ENCODE results near the gene ACTR1B. TPM values are rescaled to one million over a fixed set of nuclear protein-coding genes. Genes with fewer than 3 reads are reported as not detected.
"Not testable (repeated sequence)": the region's sequence is repeated elsewhere in the genome, so short reads cannot be mapped to it uniquely, and the experiment has no call there.

Gene ACTR1B
- total RNA-seq, result 100 to 1,000 TPM in 1 of 2 donors, 10 to 100 TPM in 1; 80.3 to 128 TPM

DNA sequence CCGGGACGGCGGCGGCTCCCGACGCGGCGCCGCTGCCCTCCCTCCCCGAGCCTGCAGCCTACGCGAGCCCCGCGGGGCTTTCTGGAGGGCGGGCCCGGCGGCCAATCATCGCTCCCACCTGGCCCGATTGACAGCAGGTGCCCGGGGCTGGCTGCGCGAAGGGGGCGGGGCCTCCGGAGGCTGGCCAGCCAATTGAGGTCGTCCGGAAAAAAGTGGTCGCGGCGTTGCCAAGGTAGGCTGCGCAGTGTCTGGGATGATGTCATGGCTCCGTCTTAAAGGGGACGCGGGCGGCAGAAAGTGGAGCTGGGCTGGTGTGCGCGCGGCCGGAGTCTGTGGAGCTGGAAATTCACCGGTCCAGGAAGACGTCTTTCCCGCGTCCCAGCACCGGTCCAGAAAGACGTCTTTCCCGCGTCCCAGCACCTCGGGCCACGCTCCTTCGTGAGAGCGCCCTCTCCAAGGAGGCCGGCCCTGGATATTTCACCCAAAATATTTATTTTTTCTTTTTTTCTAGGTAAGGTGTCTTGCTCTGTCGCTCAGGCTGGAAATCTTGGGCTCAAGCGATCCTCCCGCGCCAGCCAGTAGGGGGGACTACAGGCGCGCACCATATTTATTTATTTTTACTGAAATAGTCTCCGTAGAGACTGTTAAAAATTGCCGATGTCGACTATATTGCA, at the start of gene ACTR1B:
TSS of gene ACTR1B (minus strand) at position 83 of the 674 bp plus-strand sequence. CDS start 154 bp downstream, outside the sequence.
- Histone ChIP-seq H3K27me3 (replicated peaks; ENCODE audit: insufficient read depth) (no peaks in the 10 kb centered on the region), H3K4me3 (peak within 1 kb of the TSS; percentile 83), H3K4me1 (ENCODE audit: control insufficient read depth in 1 of 2, low read depth in 2 of 2) (peaks cover 14 to 33% of the 10 kb centered on the region in 2 donors), H3K36me3 (peaks cover 6% of the 10 kb centered on the region), H3K27ac (peak within 1 kb of the TSS; percentile 92 to 96), H3K9me3 (no peaks in the 10 kb centered on the region)
- TF ChIP-seq, protein P1, sequence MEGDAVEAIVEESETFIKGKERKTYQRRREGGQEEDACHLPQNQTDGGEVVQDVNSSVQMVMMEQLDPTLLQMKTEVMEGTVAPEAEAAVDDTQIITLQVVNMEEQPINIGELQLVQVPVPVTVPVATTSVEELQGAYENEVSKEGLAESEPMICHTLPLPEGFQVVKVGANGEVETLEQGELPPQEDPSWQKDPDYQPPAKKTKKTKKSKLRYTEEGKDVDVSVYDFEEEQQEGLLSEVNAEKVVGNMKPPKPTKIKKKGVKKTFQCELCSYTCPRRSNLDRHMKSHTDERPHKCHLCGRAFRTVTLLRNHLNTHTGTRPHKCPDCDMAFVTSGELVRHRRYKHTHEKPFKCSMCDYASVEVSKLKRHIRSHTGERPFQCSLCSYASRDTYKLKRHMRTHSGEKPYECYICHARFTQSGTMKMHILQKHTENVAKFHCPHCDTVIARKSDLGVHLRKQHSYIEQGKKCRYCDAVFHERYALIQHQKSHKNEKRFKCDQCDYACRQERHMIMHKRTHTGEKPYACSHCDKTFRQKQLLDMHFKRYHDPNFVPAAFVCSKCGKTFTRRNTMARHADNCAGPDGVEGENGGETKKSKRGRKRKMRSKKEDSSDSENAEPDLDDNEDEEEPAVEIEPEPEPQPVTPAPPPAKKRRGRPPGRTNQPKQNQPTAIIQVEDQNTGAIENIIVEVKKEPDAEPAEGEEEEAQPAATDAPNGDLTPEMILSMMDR (IDR thresholded peaks at IDR 0.05), result peak; percentile 57
- ATAC-seq (ENCODE audit: insufficient number of reproducible peaks, low FRiP score, low read depth) (peak; percentile 97), DNase-seq (ENCODE audit: low spot score) (peak; percentile 93)

- DNase-seq (ENCODE audit: low spot score) (no peak), ATAC-seq (ENCODE audit: insufficient number of reproducible peaks, low FRiP score, low read depth) (no peak)
- Histone ChIP-seq H3K4me1 (ENCODE audit: control insufficient read depth in 1 of 2, low read depth in 2 of 2) (no peaks in the 10 kb centered on the region), H3K9me3 (no peaks in the 10 kb centered on the region), H3K27ac (no peak overlapping the region), H3K36me3 (no peaks in the 10 kb centered on the region), H3K27me3 (replicated peaks; ENCODE audit: insufficient read depth) (no peaks in the 10 kb centered on the region), H3K4me3 (no peak overlapping the region)
- TF ChIP-seq, protein P1 (IDR thresholded peaks at IDR 0.05), result no peak
Measured at GRCh38 chr2:97712693-97713295, 49.0 kb upstream of the ACTR1B start.

DNA sequence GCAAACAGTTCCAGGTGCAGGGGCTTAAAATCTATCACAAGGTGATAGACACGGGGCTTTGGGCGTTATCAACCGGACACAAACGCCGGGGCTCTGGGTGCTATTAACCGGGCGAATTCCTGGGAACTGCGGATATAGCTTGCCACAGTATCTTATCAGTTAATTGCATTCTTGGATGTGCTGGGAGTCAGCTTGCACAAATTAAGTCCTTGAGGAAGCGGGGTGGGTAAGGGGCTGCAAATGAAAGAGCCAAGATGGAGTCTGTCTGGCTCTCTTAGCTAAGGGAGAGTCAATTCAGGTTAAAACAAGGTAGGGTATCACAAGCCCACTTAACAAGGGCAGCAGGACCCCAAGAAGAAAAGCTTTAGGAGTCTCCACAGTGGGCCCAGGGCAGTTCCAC, 48.3 kb upstream of the ACTR1B start:
- H3K27ac ChIP-seq; H3K9me3 ChIP-seq; H3K4me1 ChIP-seq (ENCODE audit: control insufficient read depth in 1 of 2, low read depth in 2 of 2); H3K27me3 ChIP-seq (replicated peaks; ENCODE audit: insufficient read depth); H3K36me3 ChIP-seq; H3K4me3 ChIP-seq; ATAC-seq (ENCODE audit: insufficient number of reproducible peaks, low FRiP score, low read depth); DNase-seq (ENCODE audit: low spot score): not testable (repeated sequence)

DNA sequence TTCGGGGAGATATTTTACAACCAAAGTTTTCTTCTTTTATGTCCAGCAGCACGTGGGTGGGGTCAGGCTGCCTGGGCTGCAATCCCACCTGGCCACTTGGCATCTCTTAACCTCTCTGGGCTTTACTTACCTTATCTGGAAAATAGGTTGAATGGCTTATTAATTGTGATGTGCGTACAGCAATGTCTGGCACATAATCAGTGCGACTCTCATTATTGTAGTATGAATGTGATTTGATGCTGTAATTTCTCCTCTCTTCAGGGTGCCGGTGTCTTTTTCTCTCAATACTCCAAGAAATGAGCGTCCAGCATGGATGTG, 47.5 kb upstream of the ACTR1B start:
- H3K36me3 ChIP-seq, result no peaks in the 10 kb centered on the region
- H3K27ac ChIP-seq, result no peak overlapping the region
- TF ChIP-seq, protein P1 (IDR thresholded peaks at IDR 0.05), result no peak
- no peak for ATAC-seq (ENCODE audit: insufficient number of reproducible peaks, low FRiP score, low read depth)
- no peaks in the 10 kb centered on the region for H3K27me3 ChIP-seq (replicated peaks; ENCODE audit: insufficient read depth)
- no peaks in the 10 kb centered on the region for H3K4me1 ChIP-seq (ENCODE audit: control insufficient read depth in 1 of 2, low read depth in 2 of 2)
- H3K9me3 ChIP-seq, result no peaks in the 10 kb centered on the region
- no peak for DNase-seq (ENCODE audit: low spot score)
- no peak overlapping the region for H3K4me3 ChIP-seq

DNA sequence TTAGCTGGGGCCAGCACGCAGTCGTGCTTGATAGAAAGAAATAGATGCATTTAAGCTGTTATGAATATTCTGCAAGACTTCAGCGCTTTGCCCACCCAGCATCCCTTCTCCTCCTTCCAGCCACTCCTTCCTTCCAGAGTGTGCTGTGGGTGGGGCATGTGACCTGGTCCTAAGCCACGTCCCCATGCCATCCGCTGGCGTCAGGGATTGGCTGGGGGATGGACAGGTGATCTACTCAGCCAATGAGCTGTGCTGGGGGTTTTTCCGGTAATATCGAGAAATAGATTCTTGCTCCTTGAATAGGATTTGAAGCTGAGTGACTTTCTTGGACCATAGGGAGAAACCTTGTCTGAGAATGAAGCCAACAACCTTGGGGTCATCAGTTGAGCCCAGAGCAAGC, 44.8 kb upstream of the ACTR1B start:
- Histone ChIP-seq H3K4me1 (ENCODE audit: control insufficient read depth in 1 of 2, low read depth in 2 of 2) (no peaks in the 10 kb centered on the region), H3K27me3 (replicated peaks; ENCODE audit: insufficient read depth) (no peaks in the 10 kb centered on the region), H3K36me3 (no peaks in the 10 kb centered on the region), H3K4me3 (no peak overlapping the region), H3K9me3 (no peaks in the 10 kb centered on the region), H3K27ac (no peak overlapping the region)
- DNase-seq (ENCODE audit: low spot score), result no peak
- no peak for ATAC-seq (ENCODE audit: insufficient number of reproducible peaks, low FRiP score, low read depth)
- TF ChIP-seq, protein P1 (IDR thresholded peaks at IDR 0.05), result no peak

- Histone ChIP-seq H3K27ac (no peak overlapping the region), H3K9me3 (no peaks in the 10 kb centered on the region), H3K36me3 (no peaks in the 10 kb centered on the region), H3K27me3 (replicated peaks; ENCODE audit: insufficient read depth) (no peaks in the 10 kb centered on the region), H3K4me1 (ENCODE audit: control insufficient read depth in 1 of 2, low read depth in 2 of 2) (no peaks in the 10 kb centered on the region), H3K4me3 (no peak overlapping the region)
- ATAC-seq (ENCODE audit: insufficient number of reproducible peaks, low FRiP score, low read depth), result no peak
- no peak for DNase-seq (ENCODE audit: low spot score)
- TF ChIP-seq, protein P1 (IDR thresholded peaks at IDR 0.05), result no peak
Measured at GRCh38 chr2:97708048-97708380, 44.2 kb upstream of the ACTR1B start.
